RWPE1 (cell line): ENCODE measurements around the gene BUD23.

ENCODE experiments used
- CTCF ChIA-PET: fragments of 350-600 bp; sonication (Branson Sonifier 250); formaldehyde crosslinking; extraction: SDS; loops from one replicate; lab custom pipeline; 2021; lab: Yijun Ruan, JAX
- POLR2A ChIA-PET: fragments of 400-600 bp; formaldehyde crosslinking; extraction: SDS; loops from one replicate; lab custom pipeline; 2020; ENCODE audit warnings: antibody characterized with exemption; ENCODE audit not compliant: low non-redundant PET; lab: Yijun Ruan, JAX
- DNase-seq: peaks from one replicate; pipeline ENCODE4 v3.0.0; 2012; ENCODE audit warnings: low spot score
- H3K27ac ChIP-seq: fragments of 450-650 bp; 2 replicates; pipeline ENCODE4 v1.5.1; 2017
- CTCF ChIP-seq: fragments of 450-650 bp; conservative IDR thresholded peaks from 2 replicates; pipeline ENCODE4 v1.5.1; 2017; ENCODE audit warnings: low read depth, mild to moderate bottlenecking

The BUD23 gene

GRCh38 chr7:73702665-73703064 lies 19.3 kb downstream of the BUD23 start:
- ChIA-PET POLR2A (no interaction called here), CTCF (interaction anchor here (0.9 to 1.2 kb wide), 2 partner anchors 23 to 25 kb away, joined by 3 to 4 read pairs; no protein-coding TSS in a partner anchor)
- no peak for DNase-seq
- no peak for TF ChIP-seq CTCF
- peak overlapping the region; percentile 90 for H3K27ac ChIP-seq

GRCh38 chr7:73703225-73703624 lies 19.8 kb downstream of the BUD23 start:
- no peak for DNase-seq
- CTCF ChIA-PET = interaction anchor here (0.6 to 1.2 kb wide), 2 partner anchors 25 to 108 kb away, joined by 4 read pairs; no protein-coding TSS in a partner anchor
- TF ChIP-seq CTCF = no peak
- peak overlapping the region; percentile 90 for H3K27ac ChIP-seq
- POLR2A ChIA-PET = no interaction called here

GRCh38 chr7:73703757-73704639 lies 20.6 kb downstream of the BUD23 start:
- DNase-seq = no peak
- CTCF ChIA-PET = interaction anchor here (0.6 to 1.2 kb wide), 4 partner anchors 24 to 336 kb away, joined by 3 to 4 read pairs (median 4); no protein-coding TSS in a partner anchor
- TF ChIP-seq CTCF = no peak
- peak overlapping the region; percentile 90 for H3K27ac ChIP-seq
- POLR2A ChIA-PET = no interaction called here

- ChIA-PET CTCF (interaction anchor here (0.6 to 1.2 kb wide), 5 partner anchors 13 to 335 kb away, joined by 3 to 4 read pairs (median 3); no protein-coding TSS in a partner anchor), POLR2A (no interaction called here)
- DNase-seq = peak; percentile 67
- H3K27ac ChIP-seq = peak overlapping the region; percentile 90
- TF ChIP-seq CTCF = no peak
Observed at GRCh38 chr7:73704640-73705550, 21.5 kb downstream of the BUD23 start.

GRCh38 chr7:73705551-73705920 lies 22.1 kb downstream of the BUD23 start:
- DNase-seq = no peak
- ChIA-PET POLR2A (no interaction called here), CTCF (interaction anchor here (0.8 to 1.2 kb wide), 6 partner anchors 10 to 99 kb away, joined by 3 to 5 read pairs (median 4); no protein-coding TSS in a partner anchor)
- TF ChIP-seq CTCF = no peak
- peak overlapping the region; percentile 90 for H3K27ac ChIP-seq
